Hematopoietic multipotent progenitor cell treated with erythropoietin and hydrocortisone succinate and interleukin-3 and kit ligand, for 6 days (in vitro differentiated cells): ENCODE measurements around the gene TMEM239.

Experiments used
- DNase-seq: peaks from one replicate; pipeline ENCODE4 v3.0.0-alpha.2; 2015

TMEM239 gene

DNA sequence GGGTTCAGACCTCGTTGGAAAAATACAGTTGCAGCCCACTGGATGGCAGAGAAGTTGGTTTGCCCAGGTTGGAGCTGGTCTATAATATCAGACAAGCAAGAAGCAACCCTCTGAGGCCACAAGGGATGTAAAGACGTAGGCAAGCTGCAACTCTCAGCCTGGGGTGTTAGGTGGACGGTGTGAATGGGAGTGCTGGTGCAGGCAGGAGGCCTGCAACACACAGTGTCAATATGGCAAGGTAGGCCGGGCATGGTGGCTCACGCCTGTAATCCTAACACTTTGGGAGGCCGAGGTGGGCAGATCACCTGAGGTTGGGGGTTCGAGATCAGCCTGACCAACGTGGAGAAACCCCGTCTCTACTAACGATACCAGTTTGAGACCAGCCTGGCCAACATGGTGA is 34.9 kb downstream of the TMEM239 start:
- no peak for DNase-seq

DNA sequence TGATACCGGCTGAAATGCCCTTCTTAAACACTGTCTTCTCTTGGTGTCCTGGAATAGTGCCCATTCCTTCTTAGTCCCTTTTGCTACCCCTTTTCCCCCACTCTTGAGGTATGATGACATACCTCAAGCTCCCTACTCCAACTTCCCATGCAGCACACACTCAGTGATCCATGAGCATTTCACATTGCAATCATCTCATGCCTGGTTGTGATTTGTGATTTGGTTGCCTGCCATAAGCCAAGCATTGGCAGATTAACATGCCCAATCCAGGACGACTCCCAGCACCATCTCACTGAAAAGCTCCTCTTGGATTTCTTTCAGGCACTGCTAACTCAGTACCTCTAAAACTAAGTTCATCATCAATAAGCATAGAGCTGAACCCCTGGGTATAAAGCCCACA is 42.4 kb downstream of the TMEM239 start:
- no peak for DNase-seq

DNA sequence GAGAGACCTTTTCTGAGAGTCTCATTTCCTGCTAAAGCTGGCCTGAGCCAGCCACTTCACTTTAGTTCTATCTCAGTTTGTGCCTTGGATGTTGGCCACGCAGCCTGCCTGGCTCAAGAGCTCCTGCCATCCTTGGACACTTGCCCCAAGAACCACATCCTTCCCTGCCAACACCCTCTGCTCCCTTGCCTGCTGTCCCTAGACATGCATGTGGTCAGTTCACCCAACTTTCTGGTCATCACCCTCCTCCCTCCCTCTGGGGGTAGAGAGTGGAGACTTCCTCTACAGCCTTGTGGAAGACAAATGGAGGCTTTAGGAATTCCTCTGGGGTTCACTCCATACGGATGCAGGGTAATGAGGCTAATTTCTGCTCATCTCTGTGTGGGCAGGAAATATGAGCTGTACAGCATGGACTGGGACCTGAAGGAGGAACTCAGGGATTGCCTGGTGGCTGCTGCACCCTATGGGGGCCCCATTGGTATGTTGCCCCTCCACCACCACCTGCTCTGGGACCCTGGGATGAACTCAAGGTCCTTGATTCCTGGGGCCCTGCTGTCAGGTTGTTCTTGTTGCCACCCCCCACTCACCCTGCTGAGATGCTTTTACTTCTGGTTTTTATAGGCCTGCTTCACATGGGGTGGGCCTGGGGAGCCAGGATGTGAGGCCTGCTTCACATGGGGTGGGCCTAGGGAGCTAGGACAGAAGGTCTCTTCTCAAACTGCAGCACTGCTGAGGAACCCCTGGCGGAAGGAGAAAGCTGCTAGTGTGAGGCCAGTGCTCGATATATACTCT is 43.4 kb downstream of the TMEM239 start:
- DNase-seq = no peak

DNA sequence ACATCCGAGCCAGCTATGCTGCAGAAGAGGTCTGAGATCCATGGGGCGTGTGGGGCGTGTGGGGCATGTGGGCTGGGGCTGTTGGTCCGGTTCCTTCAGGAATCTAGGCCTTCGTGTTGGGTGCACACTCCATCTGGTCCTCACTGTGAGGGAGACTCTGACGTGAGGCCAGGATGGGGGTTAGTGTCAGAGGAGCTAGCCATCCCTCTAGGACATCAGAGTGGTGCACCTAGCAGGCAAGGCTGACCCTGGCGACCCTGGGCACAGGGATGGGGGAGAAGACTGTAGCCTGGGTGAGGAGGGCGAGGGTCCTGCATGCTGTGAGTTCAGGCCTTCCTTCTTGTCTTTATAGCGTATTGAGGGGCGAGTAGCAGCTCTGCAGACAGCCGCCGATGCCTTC is 48.5 kb downstream of the TMEM239 start:
- no peak for DNase-seq

DNA sequence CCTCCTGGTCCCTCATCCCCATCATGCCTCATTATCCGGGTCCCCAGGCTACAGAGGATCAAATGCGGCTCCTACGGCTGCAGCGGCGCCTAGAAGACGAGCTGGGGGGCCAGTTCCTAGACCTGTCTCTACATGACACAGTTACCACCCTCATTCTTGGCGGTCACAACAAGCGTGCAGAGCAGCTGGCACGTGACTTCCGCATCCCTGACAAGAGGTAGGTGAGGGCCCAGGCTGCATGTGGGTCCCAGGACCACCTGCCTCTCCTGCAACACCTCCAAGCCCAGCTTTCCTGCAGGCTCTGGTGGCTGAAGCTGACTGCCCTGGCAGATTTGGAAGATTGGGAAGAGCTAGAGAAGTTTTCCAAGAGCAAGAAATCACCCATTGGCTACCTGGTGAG is 48.9 kb downstream of the TMEM239 start:
- DNase-seq = no peak

DNA sequence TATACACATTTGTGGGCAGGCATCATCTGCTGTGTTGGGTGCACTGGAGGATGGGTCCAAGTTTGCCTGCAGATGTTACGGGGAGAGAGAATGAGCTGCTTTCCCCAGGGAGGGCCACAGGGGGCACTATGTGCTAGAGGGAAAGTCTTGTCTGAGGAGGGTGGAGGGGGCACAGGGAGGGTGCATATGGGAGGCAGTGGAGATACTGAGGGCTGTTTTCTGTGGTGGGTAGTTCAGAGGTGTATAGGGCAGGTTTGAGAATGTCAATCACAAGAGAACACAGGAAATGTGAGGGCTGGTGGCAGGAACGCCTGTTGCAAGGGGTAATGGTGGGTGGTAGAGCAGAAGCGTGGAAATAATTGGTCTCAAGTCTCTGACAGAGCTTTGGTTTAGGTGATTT is 49.5 kb downstream of the TMEM239 start:
- DNase-seq = peak; percentile 55

DNA sequence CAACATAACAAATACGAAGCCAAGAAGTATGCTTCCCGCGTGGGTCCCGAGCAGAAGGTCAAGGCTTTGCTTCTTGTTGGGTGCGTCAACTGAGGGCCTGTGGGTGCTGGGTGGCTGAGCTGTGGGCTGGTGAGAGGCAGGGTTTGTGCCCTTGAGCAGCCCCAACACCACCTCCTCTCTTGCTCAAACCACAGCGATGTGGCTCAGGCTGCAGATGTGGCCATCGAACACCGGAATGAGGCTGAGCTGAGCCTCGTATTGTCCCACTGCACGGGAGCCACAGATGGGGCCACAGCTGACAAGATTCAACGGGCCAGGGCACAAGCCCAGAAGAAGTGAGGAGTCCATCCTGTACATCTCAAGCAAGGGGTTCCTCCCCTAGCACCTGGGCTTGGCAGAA is 50.1 kb downstream of the TMEM239 start:
- DNase-seq = no peak

DNA sequence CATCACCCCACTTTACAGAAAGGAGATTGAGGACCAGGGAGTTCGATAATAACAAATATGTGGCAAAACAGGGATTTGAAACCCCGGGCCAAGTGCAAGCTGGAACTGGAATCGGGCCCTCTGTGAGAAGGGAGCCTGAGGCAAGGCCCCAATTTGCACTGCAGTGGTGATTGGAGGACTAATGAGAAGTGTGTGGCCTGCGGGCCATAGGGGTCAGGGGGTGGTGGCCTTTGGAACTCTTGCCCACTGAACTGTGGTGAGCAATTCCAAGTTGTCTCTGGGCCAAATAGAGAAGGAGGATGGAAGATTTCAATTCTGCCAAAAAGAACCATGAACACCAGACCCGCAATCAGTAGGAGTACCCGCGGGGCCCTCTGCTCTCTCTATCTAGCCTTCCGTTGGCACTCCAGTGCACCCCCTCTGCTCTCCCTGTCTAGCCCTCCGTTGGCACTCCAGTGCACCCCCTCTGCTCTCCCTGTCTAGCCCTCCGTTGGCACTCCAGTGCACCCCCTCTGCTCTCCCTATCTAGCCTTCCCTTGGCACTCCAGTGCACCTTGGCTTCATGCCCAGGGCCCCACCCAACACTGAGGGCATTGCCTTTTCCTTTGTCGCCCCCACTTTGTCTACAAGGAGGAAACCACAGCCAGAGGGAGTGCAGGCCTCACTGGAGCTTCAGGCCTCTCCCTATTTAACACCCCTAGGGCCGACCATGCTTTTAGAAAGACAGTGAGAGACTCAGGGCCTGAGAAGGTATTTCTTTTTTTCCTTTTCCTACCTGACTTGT is 51.1 kb downstream of the TMEM239 start:
- DNase-seq = peak; percentile 96
